ENCODE data around the gene RAC2. TPM values are rescaled to one million over a fixed set of nuclear protein-coding genes. Genes with fewer than 3 reads are reported as not detected.
A peak's percentile ranks its signal among the peaks of the same experiment; 100 is the strongest.

The RAC2 gene
- total RNA-seq, 1 donor from 2014 or later: 111 TPM

DNA sequence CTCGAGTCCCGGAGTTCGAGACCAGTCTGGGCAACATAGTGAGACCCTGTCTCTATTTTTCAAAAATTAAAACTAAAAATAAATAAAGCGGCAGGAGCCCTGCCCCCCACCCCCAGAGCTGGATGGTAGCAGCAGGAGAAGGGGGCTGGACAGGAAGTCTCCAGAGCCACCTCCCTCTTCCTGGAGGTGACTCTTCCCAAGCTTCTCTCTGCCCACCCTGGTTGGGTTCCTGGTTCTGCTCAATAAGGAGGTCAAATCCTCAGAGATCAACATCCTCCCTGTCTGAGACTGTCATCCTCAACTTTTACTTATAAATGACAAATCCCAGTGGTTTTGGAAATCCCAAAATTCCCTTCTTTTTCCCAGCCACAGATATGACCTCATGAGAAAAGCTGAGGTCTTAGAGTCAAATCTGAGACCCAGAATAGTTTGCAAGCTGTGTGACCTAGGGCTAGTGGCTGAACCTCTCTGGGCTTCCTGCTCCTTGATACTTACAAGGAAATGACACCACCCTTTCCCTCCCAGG lies 57.0 kb downstream of the RAC2 start:
- Histone ChIP-seq H3K36me3 (peaks cover 1% of the 10 kb centered on the region), H3K27ac (peak overlapping the region; percentile 87), H3K9me3 (no peaks in the 10 kb centered on the region), H3K27me3 (ENCODE audit: low read depth) (no peaks in the 10 kb centered on the region), H3K4me1 (peaks cover 56% of the 10 kb centered on the region), H3K4me3 (peak overlapping the region; percentile 51)
- no peak for ATAC-seq
- DNase-seq: peak; percentile 34
- TF ChIP-seq, protein P1, sequence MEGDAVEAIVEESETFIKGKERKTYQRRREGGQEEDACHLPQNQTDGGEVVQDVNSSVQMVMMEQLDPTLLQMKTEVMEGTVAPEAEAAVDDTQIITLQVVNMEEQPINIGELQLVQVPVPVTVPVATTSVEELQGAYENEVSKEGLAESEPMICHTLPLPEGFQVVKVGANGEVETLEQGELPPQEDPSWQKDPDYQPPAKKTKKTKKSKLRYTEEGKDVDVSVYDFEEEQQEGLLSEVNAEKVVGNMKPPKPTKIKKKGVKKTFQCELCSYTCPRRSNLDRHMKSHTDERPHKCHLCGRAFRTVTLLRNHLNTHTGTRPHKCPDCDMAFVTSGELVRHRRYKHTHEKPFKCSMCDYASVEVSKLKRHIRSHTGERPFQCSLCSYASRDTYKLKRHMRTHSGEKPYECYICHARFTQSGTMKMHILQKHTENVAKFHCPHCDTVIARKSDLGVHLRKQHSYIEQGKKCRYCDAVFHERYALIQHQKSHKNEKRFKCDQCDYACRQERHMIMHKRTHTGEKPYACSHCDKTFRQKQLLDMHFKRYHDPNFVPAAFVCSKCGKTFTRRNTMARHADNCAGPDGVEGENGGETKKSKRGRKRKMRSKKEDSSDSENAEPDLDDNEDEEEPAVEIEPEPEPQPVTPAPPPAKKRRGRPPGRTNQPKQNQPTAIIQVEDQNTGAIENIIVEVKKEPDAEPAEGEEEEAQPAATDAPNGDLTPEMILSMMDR (IDR thresholded peaks at IDR 0.05): no peak
- intact Hi-C loops (cut with DNase I): no loop called here

DNA sequence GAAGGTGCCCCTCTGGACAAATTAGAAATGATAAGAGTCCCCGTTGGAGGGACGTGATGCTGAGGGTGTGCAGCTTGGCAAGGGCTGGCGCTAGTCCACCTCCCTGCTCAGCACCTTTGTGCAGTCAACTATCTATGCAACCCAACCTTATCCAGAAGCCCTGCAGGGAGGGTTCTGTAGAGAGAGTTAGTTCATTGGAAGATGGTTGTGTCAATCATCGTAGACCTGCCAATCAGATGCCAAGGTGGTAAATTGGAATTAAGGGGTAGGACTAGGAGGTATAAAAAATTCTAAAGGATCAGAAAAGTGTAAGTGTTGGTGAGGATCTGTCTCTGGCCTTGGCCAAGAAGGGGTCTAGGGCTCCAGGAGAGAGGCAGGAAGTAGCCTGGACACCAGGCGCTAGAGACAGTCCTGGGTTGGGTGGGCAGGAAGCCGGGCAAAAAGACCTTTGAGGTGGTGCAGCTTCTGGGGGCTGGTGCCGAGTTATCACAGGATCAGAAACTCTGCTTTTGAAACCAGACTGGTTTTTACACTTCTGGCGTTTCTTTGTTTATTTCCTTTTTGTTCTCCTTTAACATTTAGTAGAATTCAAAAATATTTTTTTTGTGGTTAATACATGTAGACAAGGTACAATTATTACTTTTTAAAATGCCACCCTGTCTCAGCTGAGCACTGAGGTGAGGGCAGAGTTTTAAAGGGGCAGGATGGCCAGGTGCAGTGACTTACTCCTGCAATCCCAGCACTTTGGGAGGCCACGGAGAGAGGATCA lies 57.7 kb downstream of the RAC2 start:
- H3K4me3 ChIP-seq: peak overlapping the region; percentile 51
- intact Hi-C loops (cut with DNase I): no loop called here
- peak overlapping the region; percentile 87 for H3K27ac ChIP-seq
- H3K4me1 ChIP-seq: peaks cover 56% of the 10 kb centered on the region
- DNase-seq (peak; percentile 26), ATAC-seq (peak; percentile 18 to 54)
- TF ChIP-seq, protein P1 (IDR thresholded peaks at IDR 0.05): no peak
- peaks cover 7% of the 10 kb centered on the region for H3K36me3 ChIP-seq
- H3K9me3 ChIP-seq: no peaks in the 10 kb centered on the region
- H3K27me3 ChIP-seq (ENCODE audit: low read depth): no peaks in the 10 kb centered on the region

DNA sequence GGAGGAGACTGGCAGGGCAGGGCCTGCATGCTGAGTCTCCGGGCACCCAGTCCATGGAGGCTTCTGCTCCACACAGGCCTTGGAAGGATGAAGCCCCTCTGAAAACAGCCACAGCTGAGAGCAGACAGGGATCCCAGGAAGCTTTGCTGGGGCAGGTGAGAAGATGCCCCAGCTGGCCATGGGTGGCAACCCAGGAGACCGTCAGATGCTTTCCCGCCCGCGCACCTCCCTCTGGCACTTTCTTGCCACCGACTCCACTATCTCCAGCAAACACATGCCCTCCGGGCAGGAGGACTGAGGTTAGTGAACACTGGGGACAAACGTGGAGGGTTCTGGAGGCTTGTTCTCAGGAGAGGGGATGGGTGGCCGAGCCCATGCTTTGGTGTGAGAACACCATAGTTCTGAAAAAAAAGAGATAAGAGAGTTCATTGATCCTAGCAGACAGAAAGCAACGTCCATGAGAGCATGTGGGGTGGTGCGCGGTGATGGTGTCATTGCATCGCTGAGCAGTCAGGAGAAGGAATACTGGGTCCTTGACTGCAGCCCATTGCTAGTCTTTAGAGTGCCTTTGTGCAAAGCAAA lies 58.3 kb downstream of the RAC2 start:
- intact Hi-C loops (cut with DNase I): no loop called here
- DNase-seq: peak; percentile 28
- H3K27ac ChIP-seq: peak overlapping the region; percentile 87

DNA sequence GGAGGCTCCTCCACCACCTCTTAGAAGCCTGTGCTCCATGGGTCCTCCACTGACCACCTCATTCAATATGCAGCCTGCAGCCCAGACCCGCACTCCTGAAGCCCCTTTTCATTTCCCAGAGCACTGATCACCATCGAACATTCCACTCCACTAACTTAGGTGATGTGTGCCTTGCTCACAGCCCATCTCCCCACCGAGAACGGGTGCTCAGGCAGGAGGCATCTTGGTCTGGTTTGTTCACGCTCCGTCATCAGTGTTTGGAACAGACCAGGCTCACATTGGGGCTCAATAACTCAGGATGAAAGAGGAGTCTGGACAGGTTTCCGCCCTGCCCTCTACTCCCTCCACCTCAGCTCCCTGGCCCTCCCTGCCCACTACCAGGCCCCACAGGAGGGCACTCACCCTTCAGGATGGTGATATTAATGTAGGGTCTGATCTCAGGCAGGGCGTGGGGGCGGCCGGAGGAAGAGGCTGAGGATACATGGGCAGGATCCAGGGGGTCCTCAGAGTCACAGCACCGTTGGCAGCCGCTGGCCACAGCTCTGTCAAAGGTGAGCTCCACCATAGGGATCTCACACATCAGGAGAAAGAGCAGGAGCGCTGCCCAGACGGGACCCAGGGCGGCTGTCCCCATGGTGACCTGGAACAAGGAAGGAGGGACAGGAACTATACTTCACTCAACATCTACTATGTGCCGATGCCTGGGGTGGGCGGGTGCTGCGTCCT lies 59.1 kb downstream of the RAC2 start:
- ATAC-seq (no peak), DNase-seq (peak; percentile 28)
- intact Hi-C loops (cut with DNase I): no loop called here
- peaks cover 58% of the 10 kb centered on the region for H3K4me1 ChIP-seq
- H3K9me3 ChIP-seq: no peaks in the 10 kb centered on the region
- peak overlapping the region; percentile 36 for H3K27ac ChIP-seq
- H3K36me3 ChIP-seq: peaks cover 7% of the 10 kb centered on the region
- TF ChIP-seq, protein P1 (IDR thresholded peaks at IDR 0.05): no peak
- no peak overlapping the region for H3K4me3 ChIP-seq
- no peaks in the 10 kb centered on the region for H3K27me3 ChIP-seq (ENCODE audit: low read depth)

More for the DNA sequence above, 58.3 kb downstream of the RAC2 start:
- Histone ChIP-seq H3K36me3 (peaks cover 7% of the 10 kb centered on the region), H3K4me1 (peaks cover 56% of the 10 kb centered on the region), H3K4me3 (no peak overlapping the region), H3K9me3 (no peaks in the 10 kb centered on the region), H3K27me3 (ENCODE audit: low read depth) (no peaks in the 10 kb centered on the region)
- ATAC-seq: no peak
- TF ChIP-seq, protein P1 (IDR thresholded peaks at IDR 0.05): no peak

DNA sequence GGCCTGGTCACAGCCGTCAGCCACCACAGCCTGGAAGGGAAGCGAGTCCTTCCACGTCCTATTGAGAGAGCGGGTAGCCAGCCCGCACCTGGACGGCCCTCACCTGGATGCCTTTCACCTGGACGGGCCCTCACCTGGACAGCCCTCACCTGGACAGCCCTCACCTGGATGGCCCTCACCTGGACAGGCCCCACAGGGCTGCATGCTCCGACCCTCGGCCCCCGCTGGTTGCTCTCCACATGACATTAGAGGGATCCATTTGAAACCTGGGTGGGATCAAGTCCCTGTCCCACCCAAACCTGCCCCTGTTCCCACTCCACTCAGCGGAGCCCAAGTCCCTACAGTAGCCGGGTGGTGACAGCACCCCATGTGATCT lies 59.7 kb downstream of the RAC2 start:
- TF ChIP-seq, protein P1 (IDR thresholded peaks at IDR 0.05): no peak
- Histone ChIP-seq H3K9me3 (no peaks in the 10 kb centered on the region), H3K4me1 (peaks cover 58% of the 10 kb centered on the region), H3K36me3 (peaks cover 7% of the 10 kb centered on the region), H3K4me3 (no peak overlapping the region), H3K27ac (no peak overlapping the region), H3K27me3 (ENCODE audit: low read depth) (no peaks in the 10 kb centered on the region)
- intact Hi-C loops (cut with DNase I): no loop called here
- ATAC-seq: no peak
- DNase-seq: peak; percentile 40
